ENCODE data around the gene DPP3. TPM values are rescaled to one million over a fixed set of nuclear protein-coding genes. Genes with fewer than 3 reads are reported as not detected.

DPP3 gene
- total and polyA plus RNA-seq, 2 of the 4 experiments (the other 2 are of a cell fraction), result 51.8 to 66.3 TPM

- H2AK9ac ChIP-seq (replicated peaks; ENCODE audit: low read depth, low read length, poor library complexity), result no peak overlapping the region
- CTCF ChIA-PET, result no interaction called here
- H2BK5ac ChIP-seq (ENCODE audit: low read depth, low read length, poor library complexity, severe bottlenecking), result no peak overlapping the region
- H3K36me3 ChIP-seq (ENCODE audit: control insufficient read depth, insufficient read depth, low read length), result peaks cover 35% of the 10 kb centered on the region
- 100% methylated on average over 6 of the region's 16 CpGs; no CpG with 5 or more reads in 1 of the 2 experiments for WGBS, 2 experiments (ENCODE audit: extremely low coverage in 2 of 2, insufficient read length in 1 of 2)
- dilution Hi-C loops (cut with HindIII; ENCODE audit: low sequenced_read_pairs, unreplicated experiment) (no loop called here), intact Hi-C loops (cut with micrococcal nuclease) (no loop called here), in situ Hi-C loops (cut with MboI; ENCODE audit: low sequenced_read_pairs) (no loop called here)
- no peak overlapping the region for H4K8ac ChIP-seq (ENCODE audit: low read depth in 2 of 2, low read length in 2 of 2)
- H3K9me3 ChIP-seq (ENCODE audit: control insufficient read depth, insufficient read depth, low read length), result no peaks in the 10 kb centered on the region
- no peak for ATAC-seq (ENCODE audit: low read depth)
- no peaks in the 10 kb centered on the region; the same call in 1 of the 2 replicates for H4K20me1 ChIP-seq (ENCODE audit: insufficient read depth, low read length)
- no peak overlapping the region for H3K9ac ChIP-seq (ENCODE audit: low read depth, low read length)
- H3K56ac ChIP-seq (ENCODE audit: extremely low read depth, insufficient read depth, low read length), result no peak overlapping the region
- H3K79me1 ChIP-seq (ENCODE audit: low read depth in 1 of 2, low read length in 2 of 2), result peaks cover 20 to 27% of the 10 kb centered on the region in 2 experiments
- TF ChIP-seq USF2 (IDR thresholded peaks at IDR 0.05; ENCODE audit: low read depth, low read length) (no peak), CTCF (conservative IDR thresholded peaks at IDR 0.05; ENCODE audit: low read depth, low read length) (no peak), BHLHE40 (IDR thresholded peaks at IDR 0.05; ENCODE audit: low read depth, low read length) (no peak), NFE2L2 (IDR thresholded peaks at IDR 0.05; ENCODE audit: low read depth, low read length) (no peak), MAZ (IDR thresholded peaks at IDR 0.05; ENCODE audit: borderline replicate concordance, low read depth, low read length) (no peak), CEBPB (IDR thresholded peaks at IDR 0.05; ENCODE audit: low read depth, low read length) (no peak), RAD21 (IDR thresholded peaks at IDR 0.05; ENCODE audit: low read length) (no peak), RCOR1 (IDR thresholded peaks at IDR 0.05; ENCODE audit: insufficient replicate concordance, low read length) (no peak), SMC3 (IDR thresholded peaks at IDR 0.05; ENCODE audit: low read depth, low read length) (no peak), RFX5 (IDR thresholded peaks at IDR 0.05; ENCODE audit: low read depth, low read length) (no peak), MAFK (IDR thresholded peaks at IDR 0.05; ENCODE audit: low read depth, low read length) (no peak), FOS (IDR thresholded peaks at IDR 0.05; ENCODE audit: low read depth, low read length) (no peak), CHD1 (IDR thresholded peaks at IDR 0.05; ENCODE audit: low read depth, low read length) (no peak), POLR2A (IDR thresholded peaks at IDR 0.05; ENCODE audit: low read depth, low read length) (no peak), MXI1 (IDR thresholded peaks at IDR 0.05; ENCODE audit: borderline replicate concordance, low read depth, low read length) (no peak), ELK1 (IDR thresholded peaks at IDR 0.05; ENCODE audit: borderline replicate concordance, low read depth, low read length) (no peak)
- H3K14ac ChIP-seq (replicated peaks; ENCODE audit: low read depth, low read length), result no peak overlapping the region
- no peaks in the 10 kb centered on the region for H3K27me3 ChIP-seq (ENCODE audit: control insufficient read depth, insufficient read depth, low read length)
- no peak overlapping the region for H2AFZ ChIP-seq (replicated peaks; ENCODE audit: low read length, poor library complexity)
- H3K4ac ChIP-seq (ENCODE audit: low read depth, low read length), result no peak overlapping the region
- no peak overlapping the region for H2BK120ac ChIP-seq (ENCODE audit: low read depth, low read length)
- H4K5ac ChIP-seq (ENCODE audit: low read depth, low read length), result no peak overlapping the region
- no peak overlapping the region for H3K4me3 ChIP-seq (ENCODE audit: insufficient read depth, low read depth, low read length)
- H2BK20ac ChIP-seq (ENCODE audit: low read depth, low read length), result no peak overlapping the region
- DNase-seq, result no peak
- peaks cover 8% of the 10 kb centered on the region; the same call in 1 of the 2 replicates for H3K4me1 ChIP-seq (ENCODE audit: control insufficient read depth, insufficient read depth, low read length)
- no TSS peak for BruUV-seq (replicated peaks)
- H2BK15ac ChIP-seq (ENCODE audit: low read depth, low read length), result no peak overlapping the region
- H3K18ac ChIP-seq (ENCODE audit: low read depth, low read length), result no peak overlapping the region
- peaks cover 8% of the 10 kb centered on the region for H3K9me1 ChIP-seq (ENCODE audit: insufficient read depth, low read length)
- H2AK5ac ChIP-seq (ENCODE audit: low read depth, low read length), result no peak overlapping the region
- POLR2A ChIA-PET (ENCODE audit: unreplicated experiment), result interaction anchor here (0.6 kb wide), 1 partner anchor 127 kb away, joined by 4 read pairs; no protein-coding TSS in a partner anchor
- no peak overlapping the region for H4K91ac ChIP-seq (ENCODE audit: insufficient read depth, low read depth, low read length)
- H3K23ac ChIP-seq (ENCODE audit: low read depth, low read length), result no peak overlapping the region
- H3K4me2 ChIP-seq (ENCODE audit: low read depth, low read length), result no peak overlapping the region
- H3K27ac ChIP-seq (ENCODE audit: insufficient read depth, low read length), result no peak overlapping the region
Observed at GRCh38 chr11:66471142-66471541, 9.1 kb upstream of the DPP3 start.

Data from IMR-90 (cell line).